Skeletal muscle tissue (tissue), 4 donors: ENCODE data around the gene NTRK3. TPM values are rescaled to one million over a fixed set of nuclear protein-coding genes. Genes with fewer than 3 reads are reported as not detected.

Experiments
- H3K27ac ChIP-seq: one replicate; pipeline ENCODE4 v1.7.0; 2013; ENCODE audit warnings: mild to moderate bottlenecking, low read depth, low read length, inconsistent platforms
- H3K27me3 ChIP-seq, 3 donors: one replicate each; pipeline ENCODE4 v1.7.0; 2013; ENCODE audit warnings: low read length in 3 of 3; ENCODE audit not compliant: control insufficient read depth in 3 of 3, insufficient read depth in 3 of 3
- H3K36me3 ChIP-seq, 3 donors: one replicate each; pipeline ENCODE4 v1.7.0; 2013; ENCODE audit warnings: low read length in 3 of 3; ENCODE audit not compliant: control insufficient read depth in 3 of 3, insufficient read depth in 3 of 3
- H3K4me1 ChIP-seq, 3 donors: one replicate each; pipeline ENCODE4 v1.7.0; 2013; ENCODE audit warnings: low read length in 3 of 3, mild to moderate bottlenecking in 3 of 3; ENCODE audit not compliant: control insufficient read depth in 3 of 3, insufficient read depth in 3 of 3
- H3K4me3 ChIP-seq, 3 donors: one replicate each; pipeline ENCODE4 v1.7.0; 2013; ENCODE audit warnings: low read length in 3 of 3
- H3K9ac ChIP-seq, 3 donors: one replicate each; pipeline ENCODE4 v1.7.0; 2013; ENCODE audit warnings: low read length in 3 of 3, mild to moderate bottlenecking in 3 of 3, moderate library complexity in 2 of 3, low read depth in 1 of 3
- H3K9me3 ChIP-seq, 3 donors: one replicate each; pipeline ENCODE4 v1.7.0; 2013; ENCODE audit warnings: low read length in 3 of 3; ENCODE audit not compliant: control insufficient read depth in 3 of 3
- total RNA-seq: library from RNA; depleted of rRNA; stranded (reverse); fragments of >200 nt; gene quantifications from one replicate; pipeline ENCODE4 v1.2.3, GENCODE V29; 2014
- donor health status: Osteomylitis.

Gene NTRK3
- total RNA-seq, 1 donor from 2014 or later = 6.8 TPM

- Histone ChIP-seq H3K9me3 (no peaks in the 10 kb centered on the region), H3K27ac (no peak overlapping the region), H3K4me3 (no peak overlapping the region), H3K36me3 (no peaks in the 10 kb centered on the region), H3K27me3 (no peaks in the 10 kb centered on the region), H3K9ac (no peak overlapping the region), H3K4me1 (peaks cover 3 to 6% (median 5%) of the 10 kb centered on the region in 3 donors)
Observed at GRCh38 chr15:87941606-87942005, 314.9 kb downstream of the NTRK3 start.

DNA sequence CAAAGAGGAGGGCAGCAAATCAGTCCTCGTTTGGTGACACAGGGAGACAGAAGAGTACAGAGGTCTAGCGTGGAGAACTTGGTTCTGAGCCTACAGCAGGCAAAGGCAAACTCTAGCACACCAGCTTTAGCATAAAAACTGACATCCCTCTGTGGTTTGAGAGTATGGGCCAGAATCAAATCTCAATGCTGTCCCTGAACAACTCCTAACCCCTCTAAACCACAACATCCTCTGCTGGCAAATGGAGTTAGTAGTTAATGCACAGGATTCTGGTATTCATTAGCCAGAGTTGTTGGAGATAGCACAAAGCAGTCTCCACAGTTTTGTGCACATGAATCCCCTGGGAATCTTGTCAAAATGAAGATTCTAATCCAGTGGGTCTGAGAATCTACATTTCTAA lies 315.8 kb downstream of the NTRK3 start:
- H3K27ac ChIP-seq = no peak overlapping the region
- H3K9me3 ChIP-seq = no peaks in the 10 kb centered on the region
- H3K4me3 ChIP-seq = no peak overlapping the region
- no peaks in the 10 kb centered on the region for H3K36me3 ChIP-seq
- H3K4me1 ChIP-seq = peaks cover 3 to 5% (median 3%) of the 10 kb centered on the region in 3 donors
- no peaks in the 10 kb centered on the region for H3K27me3 ChIP-seq
- H3K9ac ChIP-seq = no peak overlapping the region

GRCh38 chr15:87939848-87940457 lies 316.6 kb downstream of the NTRK3 start:
- Histone ChIP-seq H3K36me3 (no peaks in the 10 kb centered on the region), H3K4me3 (no peak overlapping the region), H3K9me3 (no peaks in the 10 kb centered on the region), H3K27ac (no peak overlapping the region), H3K4me1 (peaks cover 2 to 3% (median 3%) of the 10 kb centered on the region in 3 donors), H3K9ac (no peak overlapping the region), H3K27me3 (no peaks in the 10 kb centered on the region)

- H3K4me1 ChIP-seq = no peaks in the 10 kb centered on the region
- no peak overlapping the region for H3K9ac ChIP-seq
- H3K36me3 ChIP-seq = no peaks in the 10 kb centered on the region
- H3K9me3 ChIP-seq = no peaks in the 10 kb centered on the region
- H3K4me3 ChIP-seq = no peak overlapping the region
- no peak overlapping the region for H3K27ac ChIP-seq
- H3K27me3 ChIP-seq = no peaks in the 10 kb centered on the region
Observed at GRCh38 chr15:87938031-87938430, 318.5 kb downstream of the NTRK3 start.

DNA sequence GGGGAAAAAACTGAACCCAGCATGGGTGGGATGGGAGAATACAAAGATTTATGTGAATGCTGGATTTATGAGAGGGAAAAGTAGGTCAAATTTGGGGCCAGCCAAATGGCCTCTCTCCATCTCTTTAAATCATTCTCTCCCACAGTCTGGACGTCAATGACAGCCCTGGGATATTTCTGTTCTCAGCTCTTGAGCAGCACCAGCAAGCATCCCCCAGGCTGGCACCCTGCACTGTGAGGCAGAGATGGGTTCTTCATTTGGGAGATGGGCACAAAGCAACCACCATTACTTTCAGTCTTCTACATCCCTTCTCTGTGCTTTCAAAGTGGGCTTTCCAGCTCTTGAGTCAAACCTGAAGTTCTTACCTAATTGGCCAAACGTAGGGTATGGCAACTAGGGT lies 321.0 kb downstream of the NTRK3 start:
- Histone ChIP-seq H3K4me3 (no peak overlapping the region), H3K36me3 (no peaks in the 10 kb centered on the region), H3K9ac (no peak overlapping the region)

DNA sequence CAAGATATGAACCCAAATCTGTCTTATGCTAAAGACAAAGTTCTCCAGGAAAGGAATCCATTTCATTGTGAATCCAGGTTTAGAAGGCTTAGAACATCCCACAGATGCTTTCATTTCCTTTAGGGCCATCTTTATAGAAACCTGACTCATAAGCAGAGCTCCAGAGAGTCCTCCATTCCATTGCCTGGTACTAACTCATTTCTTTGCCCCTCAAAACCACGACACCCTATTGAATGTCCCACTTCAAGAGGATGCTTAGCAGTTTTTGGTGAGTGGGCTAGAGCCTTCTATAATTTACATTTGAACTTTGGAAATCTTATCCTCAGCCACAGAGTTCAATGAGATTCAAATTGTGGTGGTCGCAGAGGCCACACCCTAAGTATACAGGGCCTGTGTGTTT lies 325.0 kb downstream of the NTRK3 start:
- Histone ChIP-seq H3K9ac (no peak overlapping the region), H3K36me3 (no peaks in the 10 kb centered on the region), H3K4me3 (no peak overlapping the region), H3K9me3 (no peaks in the 10 kb centered on the region), H3K27ac (no peak overlapping the region), H3K27me3 (no peaks in the 10 kb centered on the region), H3K4me1 (no peaks in the 10 kb centered on the region)

More for the DNA sequence above, 321.0 kb downstream of the NTRK3 start:
- Histone ChIP-seq H3K27ac (no peak overlapping the region), H3K27me3 (no peaks in the 10 kb centered on the region), H3K9me3 (no peaks in the 10 kb centered on the region), H3K4me1 (no peaks in the 10 kb centered on the region)

DNA sequence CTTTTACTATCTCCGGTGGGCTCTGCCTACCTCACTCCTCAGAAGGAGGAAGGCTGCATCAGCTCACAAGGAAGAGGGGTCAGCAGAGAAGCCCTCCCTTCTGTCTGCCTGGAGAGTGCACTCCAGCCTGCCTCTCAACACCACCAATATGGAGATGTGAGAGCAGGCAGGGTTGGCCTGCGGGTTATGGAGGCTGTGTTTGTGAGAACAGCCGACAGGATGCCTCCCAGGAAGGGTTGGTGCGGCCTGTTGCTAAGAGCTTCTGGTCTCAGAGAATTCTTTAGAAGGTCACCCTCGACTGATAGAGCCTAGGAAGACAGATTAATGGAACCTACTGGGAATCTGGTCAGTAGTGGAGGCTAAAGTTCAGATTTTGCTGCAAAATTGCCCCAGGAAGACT lies 326.1 kb downstream of the NTRK3 start:
- no peaks in the 10 kb centered on the region for H3K4me1 ChIP-seq
- H3K9me3 ChIP-seq = no peaks in the 10 kb centered on the region
- H3K27me3 ChIP-seq = no peaks in the 10 kb centered on the region
- no peak overlapping the region for H3K9ac ChIP-seq
- H3K27ac ChIP-seq = no peak overlapping the region
- H3K36me3 ChIP-seq = no peaks in the 10 kb centered on the region
- H3K4me3 ChIP-seq = no peak overlapping the region

DNA sequence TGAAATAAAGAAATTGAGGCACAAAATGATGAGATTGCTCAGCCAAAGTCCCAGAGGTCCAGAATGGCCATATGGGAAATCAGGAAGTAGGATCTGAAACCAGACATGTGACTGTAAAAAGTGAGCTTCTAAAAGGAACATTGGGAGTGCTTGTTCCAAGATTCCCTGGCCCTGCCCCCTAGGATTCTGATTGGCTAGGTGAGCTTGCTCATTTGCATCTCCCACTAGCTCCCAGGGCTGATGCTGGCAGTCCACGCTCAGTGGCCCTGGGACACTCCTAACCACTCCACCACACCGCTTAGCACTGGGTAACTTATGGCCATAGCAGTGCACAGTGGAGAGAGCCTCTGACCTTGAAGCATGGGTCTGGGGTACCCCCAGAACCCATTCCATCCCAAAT lies 326.7 kb downstream of the NTRK3 start:
- Histone ChIP-seq H3K4me1 (no peaks in the 10 kb centered on the region), H3K9me3 (no peaks in the 10 kb centered on the region), H3K27ac (no peak overlapping the region), H3K27me3 (no peaks in the 10 kb centered on the region), H3K4me3 (no peak overlapping the region), H3K36me3 (no peaks in the 10 kb centered on the region), H3K9ac (no peak overlapping the region)

DNA sequence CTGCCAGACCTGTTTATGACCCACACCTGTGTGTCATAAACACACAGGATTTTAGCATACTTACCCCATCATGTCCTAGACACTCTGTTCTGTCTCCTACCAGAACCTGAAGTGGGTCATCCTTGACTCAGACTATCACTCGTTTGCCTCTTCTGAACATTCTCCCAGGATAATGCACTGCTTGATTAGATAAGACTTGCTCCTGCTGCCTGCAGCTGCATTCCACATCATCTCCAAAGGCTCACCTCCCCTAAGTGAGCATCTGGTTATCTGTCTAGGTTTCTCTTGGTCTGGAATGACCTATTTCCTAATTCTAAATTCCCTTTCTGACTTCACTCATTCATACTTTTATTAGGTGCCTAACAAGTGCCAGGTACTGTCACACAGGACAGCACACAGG lies 332.1 kb downstream of the NTRK3 start:
- Histone ChIP-seq H3K27ac (no peak overlapping the region), H3K9me3 (no peaks in the 10 kb centered on the region), H3K4me1 (no peaks in the 10 kb centered on the region), H3K27me3 (no peaks in the 10 kb centered on the region), H3K9ac (no peak overlapping the region), H3K36me3 (no peaks in the 10 kb centered on the region), H3K4me3 (no peak overlapping the region)

GRCh38 chr15:87919064-87919463 lies 337.5 kb downstream of the NTRK3 start:
- H3K4me3 ChIP-seq = no peak overlapping the region
- no peaks in the 10 kb centered on the region for H3K4me1 ChIP-seq
- no peaks in the 10 kb centered on the region for H3K9me3 ChIP-seq
- no peak overlapping the region for H3K27ac ChIP-seq
- H3K36me3 ChIP-seq = no peaks in the 10 kb centered on the region
- H3K27me3 ChIP-seq = no peaks in the 10 kb centered on the region
- H3K9ac ChIP-seq = no peak overlapping the region
